GM21723 (cell line): ENCODE results near the gene UBE2S.

Source experiments
- ATAC-seq: cut with Tn5 transposase; IDR thresholded peaks from one replicate; pipeline ENCODE4 v1.9.1; 2021; ENCODE audit warnings: mild to moderate bottlenecking, moderate library complexity; ENCODE audit not compliant: unreplicated experiment

Gene UBE2S

GRCh38 chr19:55384920-55385723 is 22.5 kb downstream of the UBE2S start:
- peak; percentile 61 for ATAC-seq

DNA sequence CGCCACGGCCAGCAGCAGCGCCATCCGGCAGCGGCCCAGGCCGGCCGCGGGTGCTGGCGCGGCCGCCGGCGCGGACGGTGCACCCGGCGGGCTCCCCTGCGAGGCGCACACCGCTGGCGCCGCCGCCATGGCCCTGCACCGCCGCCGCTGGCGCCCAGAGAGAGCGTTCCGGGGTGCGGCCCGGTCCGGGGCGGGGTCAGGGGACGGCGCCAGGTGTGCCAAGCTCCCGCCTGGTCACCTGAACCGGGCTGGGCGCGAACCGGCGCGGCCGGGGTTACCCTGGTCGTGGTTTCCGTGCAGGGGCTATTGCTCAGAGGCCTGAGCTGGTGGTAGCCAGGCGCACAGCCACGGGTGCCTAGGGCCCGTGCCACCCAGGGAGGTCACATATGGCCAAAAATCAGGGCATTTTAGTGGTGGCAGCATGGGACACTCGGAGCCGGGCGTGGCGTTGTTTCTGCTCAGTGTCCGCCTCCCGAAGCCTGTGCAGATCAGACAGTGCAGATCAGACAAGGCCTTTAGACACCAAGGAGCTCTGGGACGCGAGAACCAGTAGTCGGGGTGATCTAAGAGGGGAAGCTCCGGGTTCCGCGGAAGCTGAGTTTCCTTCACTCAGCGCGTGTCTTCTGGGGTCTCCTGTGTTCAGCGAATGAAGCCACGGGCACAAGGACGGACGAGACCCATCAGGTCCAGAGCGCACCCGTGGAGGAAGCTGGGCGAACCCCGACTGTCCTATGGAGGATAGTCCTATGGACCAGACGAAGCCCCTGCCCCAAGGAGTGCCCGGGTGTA is 23.3 kb downstream of the UBE2S start, which contains the start of gene TMEM238:
Gene TMEM238 (minus strand): TSS at position 162 of the 789 bp plus-strand sequence. CDS start 33 bp downstream, at position 129.
- ATAC-seq = no peak

GRCh38 chr19:55383279-55384130 is 24.1 kb downstream of the UBE2S start:
- ATAC-seq = no peak

DNA sequence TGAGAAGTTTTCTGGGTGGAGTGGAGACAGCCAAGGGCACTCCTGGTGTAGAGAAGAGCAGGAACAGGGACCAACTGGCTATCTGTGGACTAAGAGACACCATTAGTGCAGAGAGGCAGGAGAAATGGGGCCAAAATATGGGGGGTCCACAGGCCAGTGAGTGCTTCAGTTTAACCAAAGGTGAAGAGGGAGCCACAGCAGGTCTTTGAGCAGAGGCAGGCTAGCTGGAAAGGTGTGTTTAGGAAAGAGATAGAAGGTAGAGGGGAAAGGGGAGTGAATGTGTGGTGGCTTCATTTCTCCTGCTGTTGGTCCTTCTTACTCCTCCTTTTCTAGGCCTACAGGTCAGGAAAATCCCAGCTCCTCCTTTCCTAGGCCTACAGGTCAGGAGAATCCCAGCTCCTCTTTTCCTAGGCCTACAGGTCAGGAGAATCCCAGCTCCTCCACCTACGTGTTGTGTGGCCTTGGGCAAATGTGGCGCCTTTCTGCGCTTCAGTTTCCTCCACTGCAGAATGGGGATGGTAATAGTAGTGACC is 25.0 kb downstream of the UBE2S start:
- no peak for ATAC-seq

GRCh38 chr19:55382013-55382412 is 25.6 kb downstream of the UBE2S start:
- ATAC-seq = no peak

GRCh38 chr19:55379174-55379573 is 28.4 kb downstream of the UBE2S start:
- no peak for ATAC-seq

DNA sequence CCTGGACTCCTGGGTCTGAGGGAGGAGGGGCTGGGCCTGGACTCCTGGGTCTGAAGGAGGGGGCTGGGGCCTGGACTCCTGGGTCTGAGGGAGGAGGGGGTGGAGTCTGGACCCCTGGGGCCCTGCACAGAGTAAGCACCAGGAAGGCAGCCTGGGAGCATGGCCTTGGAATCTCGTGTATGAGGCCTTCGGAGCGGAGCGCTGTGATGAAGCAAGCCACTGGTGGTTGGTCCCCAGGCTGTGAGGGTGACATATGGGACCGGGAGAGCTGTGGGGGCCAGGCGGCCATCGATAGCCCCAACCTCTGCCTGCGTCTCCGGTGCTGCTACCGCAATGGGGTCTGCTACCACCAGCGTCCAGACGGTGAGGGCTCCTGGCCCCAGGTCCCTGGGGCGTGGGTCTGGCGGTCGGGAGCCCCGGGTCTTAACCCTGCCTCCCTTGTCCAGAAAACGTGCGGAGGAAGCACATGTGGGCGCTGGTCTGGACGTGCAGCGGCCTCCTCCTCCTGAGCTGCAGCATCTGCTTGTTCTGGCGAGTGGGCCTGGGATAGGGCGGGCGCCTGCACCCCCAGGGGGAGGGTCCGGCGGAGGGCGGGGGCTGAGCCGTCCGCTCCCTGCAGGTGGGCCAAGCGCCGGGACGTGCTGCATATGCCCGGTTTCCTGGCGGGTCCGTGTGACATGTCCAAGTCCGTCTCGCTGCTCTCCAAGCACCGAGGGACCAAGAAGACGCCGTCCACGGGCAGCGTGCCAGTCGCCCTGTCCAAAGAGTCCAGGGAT is 30.0 kb downstream of the UBE2S start:
- ATAC-seq = no peak

- ATAC-seq = no peak
Observed at GRCh38 chr19:55376241-55376933, 31.2 kb downstream of the UBE2S start, which contains the start of gene TMEM190. TMEM190 (plus strand) TSS chr19:55376826; CDS start chr19:55376854, 28 bp downstream.

- no peak for ATAC-seq
Observed at GRCh38 chr19:55373993-55374757, 33.4 kb downstream of the UBE2S start.

- no peak for ATAC-seq
Observed at GRCh38 chr19:55373306-55373992, 34.1 kb downstream of the UBE2S start.

GRCh38 chr19:55372316-55373081 is 35.1 kb downstream of the UBE2S start:
- no peak for ATAC-seq

DNA sequence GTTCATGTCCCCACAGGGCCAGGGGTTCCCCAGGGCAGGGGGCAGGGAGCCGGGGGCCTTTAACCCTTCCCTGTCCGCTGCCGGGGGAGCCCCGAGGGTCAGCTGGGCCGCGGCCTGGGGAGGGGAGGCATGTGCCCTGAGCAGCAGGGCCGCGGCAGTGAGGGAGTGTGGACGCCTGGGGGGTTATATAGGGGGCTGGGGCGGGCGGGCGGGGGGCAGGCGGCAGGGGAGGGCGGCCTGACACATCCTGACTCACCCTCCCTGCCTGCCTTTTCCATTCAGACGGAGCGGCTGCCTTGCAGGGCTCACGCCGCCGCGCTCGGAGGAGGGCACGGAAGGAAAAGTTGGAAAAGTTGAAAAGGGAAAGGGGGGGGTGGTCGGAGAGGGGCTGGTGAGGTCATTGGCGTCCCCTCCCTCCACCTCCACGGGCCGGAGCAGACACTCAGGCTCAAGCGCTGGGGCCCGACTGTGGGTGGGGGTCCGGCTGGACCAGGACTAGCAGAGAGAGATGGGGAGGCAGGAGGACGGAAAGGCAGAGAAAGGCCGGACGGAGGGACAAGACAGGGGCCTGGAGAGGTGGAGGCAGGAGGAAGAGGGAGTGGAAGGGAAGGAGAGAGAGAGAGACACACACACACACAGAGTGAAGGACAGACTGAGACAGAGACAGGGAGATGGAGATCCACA is 37.1 kb downstream of the UBE2S start, which contains the start of gene IL11:
Gene IL11 (minus strand): TSS at position 159 of the 684 bp plus-strand sequence. CDS start 153 bp downstream, at position 6.
- ATAC-seq = no peak

DNA sequence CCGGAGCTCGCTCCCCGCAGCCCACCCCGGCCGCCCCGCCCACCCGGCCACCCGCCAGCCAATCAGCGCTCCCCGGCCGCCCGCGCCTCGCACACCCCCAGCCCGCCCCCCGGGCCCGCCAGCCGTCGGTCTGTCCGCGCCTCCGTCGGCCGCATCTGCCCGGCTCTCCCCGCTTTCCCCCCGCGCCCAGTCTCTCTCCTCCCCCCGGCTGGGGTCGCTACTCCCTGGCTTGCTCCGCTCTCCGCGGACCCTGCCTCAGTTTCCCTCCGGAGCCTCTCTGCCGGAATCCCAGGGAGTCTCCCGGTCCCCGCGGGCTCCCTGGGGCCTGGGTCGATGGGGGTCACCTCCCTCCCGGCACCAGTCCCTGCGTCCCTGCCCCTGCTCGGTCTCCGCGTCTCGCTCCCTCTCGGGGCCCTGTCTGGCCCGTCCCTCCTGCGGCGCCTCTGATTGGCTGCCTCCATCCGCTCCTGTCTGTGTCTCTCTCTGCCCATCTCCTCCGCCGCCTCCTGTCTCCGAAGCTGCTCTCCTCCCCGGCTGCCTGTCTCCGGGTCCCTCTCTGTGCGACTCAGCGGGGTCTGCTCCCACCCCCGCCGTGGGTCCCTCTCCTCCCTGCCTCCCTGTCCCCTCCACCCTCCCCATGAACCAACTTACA is 37.8 kb downstream of the UBE2S start:
- ATAC-seq = no peak

DNA sequence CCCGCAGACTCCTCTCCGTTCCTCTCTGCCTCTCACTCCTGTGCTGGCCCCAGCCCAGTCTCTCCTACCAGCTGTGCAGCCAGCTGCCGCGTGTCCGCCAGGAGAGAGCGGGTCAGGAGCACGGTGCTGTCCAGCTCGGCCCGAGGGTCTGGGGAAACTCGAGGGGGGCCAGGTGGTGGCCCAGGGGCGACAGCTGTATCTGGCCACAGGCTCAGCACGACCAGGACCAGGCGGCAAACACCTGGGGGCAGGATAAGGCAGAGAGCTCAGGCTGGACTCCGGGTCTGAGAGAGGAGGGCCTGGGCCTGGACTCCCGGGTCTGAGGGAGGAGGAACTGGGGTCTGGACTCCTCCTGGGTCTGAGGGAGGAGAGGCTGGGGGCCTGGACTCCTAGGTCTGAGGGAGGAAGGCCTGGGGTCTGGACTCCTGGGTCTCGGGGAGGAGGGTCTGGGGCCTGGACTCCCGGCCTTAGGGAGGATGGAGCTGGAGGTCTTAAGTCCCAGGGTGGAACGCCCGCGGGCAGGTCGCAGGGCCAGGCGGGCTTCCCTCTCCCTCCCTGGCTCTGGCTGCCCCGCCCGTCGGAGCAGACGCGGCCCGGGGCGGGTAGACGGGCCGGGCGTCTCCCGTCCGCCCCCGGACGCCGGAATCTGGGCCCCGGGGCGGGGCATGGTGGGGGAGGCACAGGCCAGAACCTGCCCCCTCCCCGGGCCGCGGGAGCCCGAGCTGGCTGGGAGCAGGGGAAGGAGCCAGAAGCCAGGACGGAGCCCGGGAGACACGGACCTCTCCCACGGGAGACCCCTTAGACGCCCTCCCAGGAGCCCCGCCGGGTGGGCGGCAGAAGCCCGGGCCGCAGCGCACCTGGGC is 38.7 kb downstream of the UBE2S start:
- no peak for ATAC-seq

DNA sequence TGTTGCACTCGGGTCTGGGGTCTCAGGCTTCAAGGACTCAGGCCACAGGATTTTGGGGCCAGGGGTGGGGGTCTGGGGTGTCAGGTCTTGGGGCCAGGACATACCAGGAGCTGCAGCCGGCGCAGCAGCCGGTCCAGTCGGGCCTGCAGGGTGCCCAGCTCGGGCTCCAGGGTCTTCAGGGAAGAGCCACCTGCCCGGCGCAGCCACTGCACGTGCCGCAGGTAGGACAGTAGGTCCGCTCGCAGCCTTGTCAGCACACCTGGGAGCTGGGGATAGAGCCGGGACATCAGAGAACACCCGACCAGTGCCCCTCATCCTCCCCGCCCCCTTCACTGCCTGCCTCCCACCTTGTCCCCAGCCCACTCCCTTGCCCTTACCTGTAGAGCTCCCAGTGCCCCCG is 39.5 kb downstream of the UBE2S start:
- ATAC-seq = no peak
